ENCODE data around the gene ZBTB20.
"Not testable (repeated sequence)": the region's sequence is repeated elsewhere in the genome, so short reads cannot be mapped to it uniquely, and the experiment has no call there.

The ZBTB20 gene

DNA sequence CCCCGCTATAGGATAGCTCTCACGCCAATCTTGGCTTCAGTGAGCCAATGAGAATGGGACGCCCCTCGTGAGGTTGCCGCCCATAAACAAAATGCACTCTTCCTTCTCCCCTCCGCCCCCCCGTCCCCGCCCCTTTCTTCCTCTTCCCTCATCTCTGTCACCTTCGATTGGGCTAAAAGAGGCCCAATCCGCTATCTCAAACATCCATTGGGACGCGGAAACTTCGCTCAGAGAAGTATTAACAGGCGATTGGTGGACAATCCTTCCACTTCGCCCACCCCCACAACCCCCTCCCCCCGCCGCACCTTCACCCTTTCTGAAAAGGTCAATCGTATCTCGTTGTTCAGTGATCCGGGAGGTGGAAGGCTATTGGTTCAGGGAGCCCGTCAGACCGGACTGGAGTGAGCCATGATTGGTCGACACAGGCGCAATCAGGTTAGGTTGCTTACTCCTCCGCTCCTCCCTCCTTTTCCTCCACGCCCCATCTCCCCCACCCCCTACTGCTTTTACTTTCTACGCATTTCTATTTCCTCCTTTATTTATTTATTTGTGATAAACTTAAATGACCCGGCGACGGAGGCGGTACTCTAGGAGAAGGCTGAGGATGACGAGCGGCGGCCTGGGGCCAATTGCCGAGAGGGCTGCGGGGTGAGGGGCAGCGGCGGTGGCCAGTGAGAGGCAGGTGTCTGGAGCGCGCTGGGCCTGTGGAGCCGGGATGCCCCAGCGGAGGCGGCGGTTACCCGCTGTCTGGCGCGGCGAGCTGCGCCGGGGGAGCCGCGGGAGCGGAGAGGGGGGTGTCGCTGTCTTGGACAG lies 447 bp upstream of the ZBTB20 start:
- peak; percentile 98 for DNase-seq

DNA sequence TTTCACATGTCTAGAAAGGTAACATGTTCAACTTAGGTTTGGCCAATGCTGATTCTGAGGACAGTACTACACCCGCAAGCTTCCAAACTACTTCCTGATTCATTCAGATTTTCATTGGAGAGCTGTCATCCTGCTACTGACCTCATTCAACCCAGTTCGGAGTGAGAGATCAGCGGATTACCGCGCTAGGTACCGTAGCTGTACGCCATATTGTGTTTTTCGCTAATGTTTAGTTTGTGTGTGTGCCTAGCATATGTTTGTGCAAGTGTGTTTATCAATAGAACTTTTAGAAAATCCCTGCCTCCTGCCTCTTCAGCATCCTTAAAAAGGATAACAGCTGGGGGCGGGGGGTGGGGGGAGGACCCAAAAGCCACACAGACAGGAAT lies 1.1 kb downstream of the ZBTB20 start:
- peak; percentile 65 for DNase-seq

GRCh38 chr3:115141033-115141757 lies 5.9 kb downstream of the ZBTB20 start:
- no peak for DNase-seq

DNA sequence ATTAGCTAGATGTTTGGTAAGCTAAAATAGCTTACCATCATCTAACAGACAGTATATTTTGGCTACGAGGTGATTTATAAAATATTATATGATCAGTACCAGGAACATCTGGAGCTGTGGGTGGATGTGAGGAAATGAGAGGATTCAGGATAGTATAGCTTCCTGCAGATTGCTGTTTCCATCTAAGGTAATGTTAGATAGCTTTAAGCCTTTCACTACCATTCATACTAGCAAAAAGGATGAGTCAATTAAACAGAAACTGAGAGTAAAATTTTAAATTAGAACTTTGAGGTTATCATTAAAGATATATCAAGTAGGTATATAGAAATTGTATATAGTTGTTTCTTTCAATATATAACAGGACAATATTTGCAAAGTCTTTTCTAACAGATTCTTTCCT lies 8.0 kb downstream of the ZBTB20 start:
- no peak for DNase-seq

- no peak for DNase-seq
Observed at GRCh38 chr3:115134648-115135347, 12.3 kb downstream of the ZBTB20 start.

DNA sequence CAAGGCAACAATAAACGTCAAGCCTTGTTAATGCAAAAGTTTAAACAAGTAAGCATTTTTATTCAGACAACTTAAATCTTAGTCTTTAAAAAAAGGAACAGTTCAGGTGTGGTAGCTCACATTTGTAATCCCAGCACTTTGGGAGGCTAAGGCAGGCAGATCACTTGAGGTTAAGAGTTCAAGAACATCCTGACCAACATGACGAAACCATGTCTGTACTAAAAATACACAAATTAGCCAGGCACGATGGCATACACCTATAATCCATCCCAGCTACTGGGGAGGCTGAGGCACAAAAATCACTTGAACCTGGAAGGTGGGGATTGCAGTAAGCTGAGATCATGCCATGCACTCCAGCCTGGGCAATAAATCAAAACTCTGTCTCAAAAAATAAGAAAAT lies 19.9 kb downstream of the ZBTB20 start:
- no peak for DNase-seq

DNA sequence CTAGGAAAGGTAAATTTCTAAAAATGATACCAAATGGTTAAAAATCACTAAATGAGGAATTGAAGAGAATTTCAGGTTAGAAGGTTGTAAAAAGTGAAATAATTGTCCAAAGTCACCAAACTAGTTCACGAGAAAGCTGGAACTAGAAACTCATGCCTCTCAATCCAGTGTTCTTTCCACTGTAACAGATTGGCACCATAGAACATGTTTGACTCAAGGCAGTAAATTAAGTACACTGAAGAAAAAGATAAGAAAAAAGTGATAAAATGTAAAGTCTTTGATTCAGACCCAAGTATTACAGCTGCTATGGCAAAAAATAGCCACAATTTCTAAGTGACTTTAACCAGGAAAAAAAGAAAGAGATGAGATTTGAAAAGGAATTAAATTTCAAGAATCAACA lies 26.5 kb downstream of the ZBTB20 start:
- no peak for DNase-seq

DNA sequence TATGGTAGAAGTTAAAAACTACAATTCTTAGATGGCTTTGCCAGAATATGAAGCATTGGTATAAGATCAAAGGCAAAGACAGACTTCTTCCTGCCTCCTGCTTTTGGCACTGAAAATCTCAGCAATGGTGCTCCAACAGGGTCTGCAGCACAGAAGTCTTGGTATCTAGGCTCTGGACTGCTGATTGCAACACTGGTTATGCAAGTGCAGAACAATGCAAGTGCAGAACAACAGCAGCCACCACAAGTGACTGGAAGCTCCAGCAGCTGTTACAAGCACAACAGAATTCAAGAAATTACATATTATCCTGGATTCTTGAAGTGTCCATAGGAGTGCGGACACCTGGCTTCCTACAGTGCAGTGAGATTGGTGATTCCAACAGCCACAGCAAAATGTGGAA lies 33.7 kb downstream of the ZBTB20 start:
- DNase-seq, result no peak

DNA sequence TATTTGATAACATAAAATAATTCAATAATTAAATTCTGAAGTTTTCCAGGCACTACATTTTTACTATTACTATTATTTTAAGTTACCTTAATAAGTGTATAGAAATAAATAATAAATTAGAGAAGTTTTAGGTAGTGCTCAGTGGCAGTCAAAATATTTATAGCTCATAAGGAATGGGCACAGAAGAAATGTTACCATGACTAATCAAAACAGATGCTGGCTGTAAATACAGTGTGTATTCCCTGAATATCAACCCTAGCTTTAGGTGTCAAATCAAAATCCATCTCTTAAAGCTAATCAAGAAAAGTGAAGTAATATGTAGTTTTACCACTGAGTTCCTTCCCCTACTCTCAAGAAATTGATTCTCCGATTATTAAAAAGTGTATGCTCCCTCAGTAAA lies 35.5 kb downstream of the ZBTB20 start:
- DNase-seq, result no peak

DNA sequence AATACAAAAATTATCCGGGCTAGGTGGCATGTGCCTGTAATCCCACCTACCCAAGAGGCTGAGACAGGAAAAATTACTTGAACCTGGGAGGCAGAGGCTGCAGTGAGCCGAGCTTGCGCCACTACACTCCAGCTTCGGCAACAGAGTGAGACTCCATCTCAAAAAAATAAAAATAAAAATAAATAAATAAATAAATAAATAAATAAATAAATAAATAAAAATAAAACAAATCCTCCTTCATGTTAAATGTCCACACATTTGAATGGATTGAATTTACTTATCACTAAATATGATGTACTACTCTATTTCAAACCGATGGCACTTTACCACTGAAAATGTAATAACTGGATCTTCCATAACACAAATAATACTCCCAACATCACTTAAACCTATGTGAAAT lies 36.3 kb downstream of the ZBTB20 start:
- DNase-seq, result no peak

DNA sequence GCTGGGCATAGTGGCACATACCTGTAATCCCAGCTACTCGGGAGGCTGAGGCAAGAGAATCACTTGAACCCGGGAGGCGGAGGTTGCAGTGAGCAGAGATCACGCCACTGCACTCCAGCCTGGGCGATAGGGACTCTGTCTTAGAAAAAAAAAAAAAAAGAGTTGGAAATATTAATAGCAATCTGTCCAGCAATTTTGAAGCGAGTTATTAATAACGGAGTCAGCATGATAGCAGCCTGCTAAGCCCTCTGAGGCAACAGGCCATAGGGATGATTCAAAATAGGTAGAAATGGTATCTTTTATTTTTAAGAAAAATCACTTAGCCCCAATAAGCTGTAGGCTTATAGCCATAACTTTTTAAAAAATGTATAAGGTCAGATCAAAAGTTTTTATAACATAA lies 37.0 kb downstream of the ZBTB20 start:
- DNase-seq, result not testable (repeated sequence)

DNA sequence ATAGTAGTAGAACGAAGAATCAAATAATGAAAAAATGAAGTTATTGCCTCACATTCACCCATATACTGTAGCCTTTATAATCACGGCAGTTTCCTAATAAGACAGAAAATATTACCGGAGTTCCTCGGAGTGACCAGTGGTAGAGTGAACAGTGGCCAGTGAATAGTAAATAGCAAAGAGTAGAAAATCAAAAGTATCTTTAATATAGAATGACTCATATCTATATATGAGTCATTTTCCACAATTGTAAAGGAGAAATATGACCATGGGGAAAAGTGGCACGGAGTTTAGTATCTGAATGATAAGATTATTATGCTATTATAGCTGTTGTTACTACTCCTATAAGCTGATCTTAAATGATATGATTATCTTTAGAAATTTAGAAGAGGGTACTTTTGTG lies 38.5 kb downstream of the ZBTB20 start:
- DNase-seq, result no peak

- DNase-seq, result no peak
Observed at GRCh38 chr3:115102046-115102445, 45.0 kb downstream of the ZBTB20 start.

DNA sequence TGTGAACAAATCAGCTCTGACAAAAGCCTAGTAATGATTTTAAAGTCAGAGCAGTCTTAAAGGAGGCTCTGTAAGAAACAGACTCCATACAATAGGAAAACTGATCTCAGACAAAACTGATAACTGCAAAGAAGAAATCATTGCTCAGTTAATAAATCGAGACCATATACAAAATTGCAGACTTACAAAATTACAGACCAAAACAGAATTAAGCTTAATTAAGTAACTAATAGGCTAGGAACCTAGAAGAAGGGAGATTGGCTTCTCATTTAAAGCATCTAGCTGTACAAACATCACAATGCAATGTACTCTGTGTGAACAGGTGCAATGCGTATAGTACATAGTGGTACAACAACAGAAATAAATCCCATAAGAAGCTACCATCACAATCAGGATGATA lies 46.3 kb downstream of the ZBTB20 start:
- no peak for DNase-seq

DNA sequence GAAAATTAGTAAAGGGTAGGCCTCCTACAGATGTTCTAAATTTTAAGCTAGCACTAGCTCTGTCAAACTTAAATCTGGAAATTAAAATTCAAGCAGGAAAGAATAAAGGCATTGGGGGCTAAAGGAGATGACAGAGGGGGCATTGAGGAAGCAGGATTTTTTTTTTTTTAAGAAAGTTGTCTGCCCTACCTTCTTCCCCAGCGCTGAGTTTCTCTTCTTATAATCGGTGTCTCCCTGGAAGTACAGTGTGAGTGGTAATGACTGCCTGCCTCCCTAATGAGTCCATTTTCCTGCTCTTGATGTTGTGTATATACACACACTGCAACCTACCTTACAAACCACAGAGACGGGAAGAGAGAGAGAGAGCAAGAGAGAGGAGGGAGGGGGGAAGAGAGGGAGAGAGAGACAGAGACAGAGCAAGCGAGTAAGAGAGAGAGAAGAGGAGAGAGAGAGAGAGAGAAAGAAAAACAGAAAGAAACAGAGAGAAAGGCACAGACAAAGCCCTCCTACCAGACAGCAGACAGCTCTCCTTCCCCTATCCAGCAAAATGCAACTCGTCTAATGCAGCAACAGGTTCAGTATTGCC lies 47.0 kb downstream of the ZBTB20 start:
- DNase-seq, result peak; percentile 66

GRCh38 chr3:115099134-115099985 lies 47.7 kb downstream of the ZBTB20 start:
- DNase-seq, result no peak

GRCh38 chr3:115098354-115099073 lies 48.6 kb downstream of the ZBTB20 start:
- DNase-seq, result no peak

DNA sequence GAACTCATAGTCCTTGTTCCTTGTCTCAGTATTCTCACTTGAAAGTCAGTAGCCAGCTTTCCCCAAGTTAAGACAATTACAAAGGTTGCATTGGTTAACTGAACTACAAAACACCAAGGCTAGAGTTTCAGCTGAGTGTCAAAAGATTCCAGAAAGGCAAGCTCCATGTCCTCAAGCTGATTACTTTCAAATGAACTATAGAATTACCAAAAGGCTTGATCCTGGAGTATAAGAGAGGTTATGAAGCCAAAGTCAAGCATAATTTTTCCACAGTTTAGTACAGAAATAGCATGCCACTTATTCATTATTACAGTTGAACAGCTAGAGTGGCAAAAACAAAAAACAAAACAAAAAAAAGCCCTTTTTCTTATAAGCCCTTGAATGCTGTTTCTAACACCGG lies 51.9 kb downstream of the ZBTB20 start:
- DNase-seq, result no peak

GRCh38 chr3:115092220-115092791 lies 54.8 kb downstream of the ZBTB20 start:
- peak; percentile 32 for DNase-seq

GRCh38 chr3:115090712-115091111 lies 56.4 kb downstream of the ZBTB20 start:
- DNase-seq, result no peak

DNA sequence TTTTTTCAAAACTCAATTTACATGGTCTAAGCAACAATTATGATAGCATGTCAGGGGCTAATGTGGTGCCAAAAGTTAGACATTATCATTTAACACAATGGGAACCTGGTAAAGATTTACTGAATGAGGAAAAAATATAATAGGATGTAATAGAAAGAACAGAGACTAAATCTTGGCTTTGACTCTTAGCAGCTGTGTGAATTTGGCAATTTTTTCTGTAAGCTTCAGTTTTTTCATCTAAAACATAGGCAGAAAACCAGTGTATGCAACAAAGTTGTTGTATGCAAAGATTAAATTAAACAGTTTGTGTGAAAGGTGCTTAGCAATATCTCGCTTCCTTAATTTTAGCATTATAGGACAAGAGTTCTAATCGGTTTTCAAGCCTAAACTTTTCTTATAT lies 57.6 kb downstream of the ZBTB20 start:
- DNase-seq, result no peak
